ENCODE data around the gene DDX31.

The DDX31 gene

GRCh38 chr9:132637351-132637750 lies 32.4 kb downstream of the DDX31 start:
- peak in 1 of 58 donors; percentile 33 for DNase-seq

GRCh38 chr9:132634327-132634726 lies 35.5 kb downstream of the DDX31 start:
- no peak for DNase-seq

GRCh38 chr9:132632413-132633129 lies 37.2 kb downstream of the DDX31 start:
- no peak for DNase-seq

- no peak for DNase-seq
Observed at GRCh38 chr9:132631685-132632084, 38.1 kb downstream of the DDX31 start.

- DNase-seq = no peak
Observed at GRCh38 chr9:132631280-132631679, 38.5 kb downstream of the DDX31 start.

GRCh38 chr9:132630811-132631210 lies 39.0 kb downstream of the DDX31 start:
- no peak for DNase-seq

- DNase-seq = no peak
Observed at GRCh38 chr9:132630116-132630515, 39.7 kb downstream of the DDX31 start.

- no peak for DNase-seq
Observed at GRCh38 chr9:132628746-132629145, 41.0 kb downstream of the DDX31 start.

GRCh38 chr9:132627594-132627993 lies 42.2 kb downstream of the DDX31 start:
- DNase-seq = no peak

GRCh38 chr9:132627106-132627505 lies 42.7 kb downstream of the DDX31 start:
- no peak for DNase-seq

- DNase-seq = no peak
Observed at GRCh38 chr9:132626285-132626684, 43.5 kb downstream of the DDX31 start.

- DNase-seq = no peak
Observed at GRCh38 chr9:132622159-132622558, 47.6 kb downstream of the DDX31 start.

GRCh38 chr9:132616725-132617124 lies 53.1 kb downstream of the DDX31 start:
- DNase-seq = no peak

GRCh38 chr9:132615774-132616173 lies 54.0 kb downstream of the DDX31 start:
- DNase-seq = no peak

- DNase-seq = no peak
Observed at GRCh38 chr9:132614324-132614723, 55.5 kb downstream of the DDX31 start.

GRCh38 chr9:132610661-132611060 lies 59.1 kb downstream of the DDX31 start:
- DNase-seq = no peak

- no peak for DNase-seq
Observed at GRCh38 chr9:132609829-132610228, 60.0 kb downstream of the DDX31 start.

- DNase-seq = peak in 6 of 58 donors; percentile 4 to 39 (median 16)
Observed at GRCh38 chr9:132609184-132609583, 60.6 kb downstream of the DDX31 start.

- no peak for DNase-seq
Observed at GRCh38 chr9:132606066-132606465, 63.7 kb downstream of the DDX31 start.

- no peak for DNase-seq
Observed at GRCh38 chr9:132605387-132605786, 64.4 kb downstream of the DDX31 start.

- DNase-seq = no peak
Observed at GRCh38 chr9:132602207-132602606, 67.6 kb downstream of the DDX31 start.

GRCh38 chr9:132600326-132600984 lies 69.3 kb downstream of the DDX31 start:
- no peak for DNase-seq

Measured in anterior cingulate cortex (tissue), 58 donors.